K562 (cell line): ENCODE data around the gene SEZ6. TPM values are rescaled to one million over a fixed set of nuclear protein-coding genes. Genes with fewer than 3 reads are reported as not detected.

Experiments
- E4F1 ChIP-seq: fragments of 250-450 bp; sonication (Bioruptor Pico); IDR thresholded peaks from 2 replicates; pipeline ENCODE4 v1.5.0; 2021; ENCODE audit warnings: mild to moderate bottlenecking, borderline replicate concordance
- EGR1 ChIP-seq: fragments of 450-650 bp; conservative IDR thresholded peaks from 2 replicates; pipeline ENCODE4 v1.6.1; 2017; ENCODE audit warnings: mild to moderate bottlenecking
- ETV1 ChIP-seq: fragments of 450-650 bp; conservative IDR thresholded peaks from 2 replicates; pipeline ENCODE4 v1.6.1; 2016; ENCODE audit warnings: missing genetic modification characterization, control low read depth, low read depth, missing compliant biosample characterization
- FOXK2 ChIP-seq, 2 experiments: fragments of 450-650 bp; IDR thresholded peaks in 1 of 2; conservative IDR thresholded peaks in 1 of 2; 2 replicates each; pipeline ENCODE4 v1.6.1; 2016; ENCODE audit warnings: low read depth in 2 of 2, mild to moderate bottlenecking in 1 of 2
- HMG20B ChIP-seq: fragments of 250-450 bp; sonication (Bioruptor Pico); IDR thresholded peaks from 2 replicates; pipeline ENCODE4 v1.5.0; 2021; ENCODE audit warnings: mild to moderate bottlenecking
- HMGN3 ChIP-seq: IDR thresholded peaks from 2 replicates; pipeline ENCODE4 v1.6.1; 2011; ENCODE audit warnings: borderline replicate concordance, low read depth, mild to moderate bottlenecking, mixed read lengths, low read length; ENCODE audit not compliant: insufficient read length; ENCODE audit errors: extremely low read depth
- KDM1A ChIP-seq, 2 experiments: fragments of 450-650 bp; IDR thresholded peaks; 2 replicates each; pipeline ENCODE4 v1.6.1; 2016; ENCODE audit warnings: mild to moderate bottlenecking in 2 of 2
- NFRKB ChIP-seq: fragments of 450-650 bp; IDR thresholded peaks from 2 replicates; pipeline ENCODE4 v1.6.1; 2016; ENCODE audit warnings: low read depth
- PHF21A ChIP-seq: fragments of 450-650 bp; IDR thresholded peaks from 2 replicates; pipeline ENCODE4 v1.6.1; 2017; ENCODE audit warnings: low read depth, borderline replicate concordance
- PHF8 ChIP-seq: fragments of 200-600 bp; sonication (generic); IDR thresholded peaks from 2 replicates; pipeline ENCODE4 v1.6.1; 2012; ENCODE audit warnings: mixed run types, mild to moderate bottlenecking, inconsistent platforms, low read length, moderate library complexity, borderline replicate concordance
- POLR2A ChIP-seq: fragments of 450-650 bp; conservative IDR thresholded peaks from 2 replicates; pipeline ENCODE4 v1.6.1; 2016
- RBM39 ChIP-seq: fragments of 200-400 bp; formaldehyde crosslinking; optimal IDR thresholded peaks from 2 replicates; pipeline ENCODE3; 2018; ENCODE audit warnings: low read depth, low read length
- YY1 ChIP-seq, 3 experiments: IDR thresholded peaks; 2 replicates each; pipeline ENCODE4 v1.6.1; 2011; ENCODE audit warnings: low read length in 2 of 3, mild to moderate bottlenecking in 2 of 3, moderate library complexity in 2 of 3, borderline replicate concordance in 1 of 3, control low read depth in 1 of 3, low read depth in 1 of 3; ENCODE audit not compliant: insufficient read depth in 3 of 3, insufficient replicate concordance in 2 of 3, control insufficient read depth in 1 of 3, insufficient read length in 1 of 3; ENCODE audit errors: extremely low read depth in 1 of 3
- ZBTB11 ChIP-seq, 3 experiments: fragments of 200-800 bp in 1 of 3; fragments of 250-450 bp in 1 of 3; fragments of 450-650 bp in 1 of 3; sonication (Bioruptor Pico) in 1 of 3; sonication (Bioruptor generic) in 1 of 3; formaldehyde crosslinking in 1 of 3; IDR thresholded peaks; 2 replicates each; pipeline versions ENCODE4 v1.6.1 to v1.8.0; 2016 to 2022; ENCODE audit warnings: mild to moderate bottlenecking in 2 of 3, missing genetic modification characterization in 2 of 3, missing compliant biosample characterization in 1 of 3, moderate library complexity in 1 of 3
- polyA plus RNA-seq, 8 experiments: library from polyadenylated mRNA; depleted of rRNA in 4 of 8; stranded (reverse) in 5 of 8; unstranded in 3 of 8; fragments of >200 nt; fragmentation: Nextera tagmentation in 2 of 8; fragmentation: Illumina TruSeq in 1 of 8; extraction: Ambion mirVana in 2 of 8; extraction: Trizol in 1 of 8; gene quantifications; 2 replicates each; pipeline versions ENCODE4 v1.2.1 to v1.2.3, GENCODE V29; 2011 to 2014; ENCODE audit warnings: inconsistent platforms in 1 of 8, missing spikeins in 1 of 8
- total RNA-seq, 7 experiments: library from RNA; depleted of rRNA in 6 of 7; stranded (reverse); fragments of >200 nt in 6 of 7; fragmentation: Illumina TruSeq in 2 of 7; extraction: Trizol in 2 of 7; gene quantifications; 2 replicates each; pipeline versions ENCODE4 v1.2.1 to v1.2.3, GENCODE V29; 2011 to 2021; ENCODE audit warnings: low replicate concordance in 1 of 7
- TF ChIP-seq, protein P1 (sequence below), 2 experiments: fragments of 450-650 bp; conservative IDR thresholded peaks; 2 replicates each; pipeline ENCODE4 v1.6.1; 2017; ENCODE audit warnings: mild to moderate bottlenecking in 2 of 2, moderate library complexity in 2 of 2

The SEZ6 gene
- total and polyA plus RNA-seq, 9 of the 15 experiments (the other 6 are each of a cell fraction or from before 2014, with no cell fraction given): not detected

DNA sequence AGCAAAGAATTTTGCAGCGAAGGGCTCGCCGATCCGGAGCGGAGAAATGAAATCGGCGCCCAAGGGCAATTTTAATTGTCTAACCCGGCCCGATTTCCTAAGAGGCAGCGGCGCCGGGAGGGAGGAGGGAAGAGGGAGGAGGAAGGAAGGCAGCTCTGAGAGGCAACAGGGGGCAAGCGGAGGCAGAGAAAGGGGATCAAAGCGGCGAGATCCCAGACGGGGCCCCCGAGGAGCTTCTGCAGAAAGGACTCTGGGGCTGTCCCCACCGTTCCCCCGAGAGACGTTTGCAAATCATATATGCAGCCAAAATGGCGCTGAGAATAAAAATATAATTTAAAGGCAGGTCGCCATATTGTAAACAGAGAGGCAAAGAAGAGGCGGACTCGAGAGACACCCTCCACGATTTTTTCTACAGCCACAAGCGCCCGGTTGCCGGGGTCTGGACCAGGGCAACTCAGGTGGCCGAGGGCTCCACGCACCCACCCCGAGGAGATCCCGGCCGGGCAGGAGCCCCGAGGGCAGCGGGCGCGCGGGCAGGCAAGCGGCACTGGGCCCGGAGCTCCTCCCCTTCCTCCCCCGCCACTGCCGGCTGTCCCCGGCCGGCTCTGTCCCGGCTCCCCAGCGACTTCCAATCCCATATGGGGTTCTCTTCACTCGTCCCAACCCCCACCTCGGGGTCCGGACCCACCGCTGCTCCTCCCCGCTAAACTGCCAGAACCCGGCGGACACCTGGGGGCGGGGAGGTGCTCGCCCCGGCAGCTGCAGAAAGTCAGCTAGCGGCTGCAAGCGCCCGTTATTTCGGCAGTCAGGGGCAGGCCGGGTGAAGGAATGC lies 56.4 kb downstream of the SEZ6 start (continued):
- TF ChIP-seq HMGN3 (peak; percentile 57), PHF8 (peak; percentile 25; the same call in 1 of the 2 replicates), FOXK2 (conservative IDR thresholded peaks at IDR 0.05 in 1 of 2, IDR thresholded peaks at IDR 0.05 in 1 of 2; ENCODE audit: low read depth in 2 of 2) (peak; percentile 72 to 90), KDM1A (IDR thresholded peaks at IDR 0.05) (peak; percentile 93 to 97), POLR2A (no peak), PHF21A (peak; percentile 100), EGR1 (peak; percentile 63), YY1 (IDR thresholded peaks at IDR 0.05; ENCODE audit: borderline replicate concordance in 1 of 3, control insufficient read depth in 1 of 3, extremely low read depth in 1 of 3, insufficient read depth in 3 of 3, insufficient read length in 1 of 3, insufficient replicate concordance in 2 of 3, low read depth in 1 of 3, low read length in 2 of 3) (peak; percentile 34 to 87 (median 80)), ZBTB11 (CRISPR knock-in tag; IDR thresholded peaks at IDR 0.05) (peak in 1 of 3 experiments; percentile 58; a peak in 1 of 6 replicates), HMG20B (CRISPR knock-in tag) (peak; percentile 93), E4F1 (CRISPR knock-in tag) (no peak), ETV1 (tag) (no peak), NFRKB (0 out of 2 replicates have a peak, but pooled peaks have one; percentile 51), RBM39 (no peak)
- TF ChIP-seq, protein P1, sequence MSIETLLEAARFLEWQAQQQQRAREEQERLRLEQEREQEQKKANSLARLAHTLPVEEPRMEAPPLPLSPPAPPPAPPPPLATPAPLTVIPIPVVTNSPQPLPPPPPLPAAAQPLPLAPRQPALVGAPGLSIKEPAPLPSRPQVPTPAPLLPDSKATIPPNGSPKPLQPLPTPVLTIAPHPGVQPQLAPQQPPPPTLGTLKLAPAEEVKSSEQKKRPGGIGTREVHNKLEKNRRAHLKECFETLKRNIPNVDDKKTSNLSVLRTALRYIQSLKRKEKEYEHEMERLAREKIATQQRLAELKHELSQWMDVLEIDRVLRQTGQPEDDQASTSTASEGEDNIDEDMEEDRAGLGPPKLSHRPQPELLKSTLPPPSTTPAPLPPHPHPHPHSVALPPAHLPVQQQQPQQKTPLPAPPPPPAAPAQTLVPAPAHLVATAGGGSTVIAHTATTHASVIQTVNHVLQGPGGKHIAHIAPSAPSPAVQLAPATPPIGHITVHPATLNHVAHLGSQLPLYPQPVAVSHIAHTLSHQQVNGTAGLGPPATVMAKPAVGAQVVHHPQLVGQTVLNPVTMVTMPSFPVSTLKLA (conservative IDR thresholded peaks at IDR 0.05): peak; percentile 35 to 52
